CD4-positive, alpha-beta T cell treated with Interleukin-15 for 4 hours (primary cell): ENCODE results near the gene ELANE.
"Not testable (repeated sequence)": the region's sequence is repeated elsewhere in the genome, so short reads cannot be mapped to it uniquely, and the experiment has no call there.

Experiments
- DNase-seq: peaks from one replicate; pipeline ENCODE4 v3.0.0-alpha.2; 2020; ENCODE audit warnings: low spot score

The ELANE gene

GRCh38 chr19:814152-815078 is 37.7 kb upstream of the ELANE start:
- DNase-seq: no peak

- no peak for DNase-seq
Observed at GRCh38 chr19:815079-815774, 36.9 kb upstream of the ELANE start.

- DNase-seq: no peak
Observed at GRCh38 chr19:815775-816499, 36.2 kb upstream of the ELANE start.

DNA sequence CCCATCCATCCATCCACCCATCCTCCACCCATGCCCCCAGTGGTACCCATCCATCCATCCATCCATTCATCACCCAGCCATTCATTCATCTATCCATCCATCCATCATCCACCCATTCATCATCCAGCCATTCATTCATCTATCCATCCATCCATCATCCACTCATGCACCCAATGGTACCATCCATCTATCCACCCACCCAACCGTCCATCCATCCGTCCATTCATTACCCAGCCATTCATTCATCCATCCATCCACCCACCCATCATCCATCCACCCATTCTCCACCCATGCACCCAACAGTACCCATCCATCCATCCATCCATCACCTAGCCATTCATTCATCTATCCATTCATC is 35.6 kb upstream of the ELANE start:
- DNase-seq: no peak

GRCh38 chr19:820212-820611 is 31.9 kb upstream of the ELANE start:
- not testable (repeated sequence) for DNase-seq

- DNase-seq: no peak
Observed at GRCh38 chr19:821231-821824, 30.8 kb upstream of the ELANE start.

DNA sequence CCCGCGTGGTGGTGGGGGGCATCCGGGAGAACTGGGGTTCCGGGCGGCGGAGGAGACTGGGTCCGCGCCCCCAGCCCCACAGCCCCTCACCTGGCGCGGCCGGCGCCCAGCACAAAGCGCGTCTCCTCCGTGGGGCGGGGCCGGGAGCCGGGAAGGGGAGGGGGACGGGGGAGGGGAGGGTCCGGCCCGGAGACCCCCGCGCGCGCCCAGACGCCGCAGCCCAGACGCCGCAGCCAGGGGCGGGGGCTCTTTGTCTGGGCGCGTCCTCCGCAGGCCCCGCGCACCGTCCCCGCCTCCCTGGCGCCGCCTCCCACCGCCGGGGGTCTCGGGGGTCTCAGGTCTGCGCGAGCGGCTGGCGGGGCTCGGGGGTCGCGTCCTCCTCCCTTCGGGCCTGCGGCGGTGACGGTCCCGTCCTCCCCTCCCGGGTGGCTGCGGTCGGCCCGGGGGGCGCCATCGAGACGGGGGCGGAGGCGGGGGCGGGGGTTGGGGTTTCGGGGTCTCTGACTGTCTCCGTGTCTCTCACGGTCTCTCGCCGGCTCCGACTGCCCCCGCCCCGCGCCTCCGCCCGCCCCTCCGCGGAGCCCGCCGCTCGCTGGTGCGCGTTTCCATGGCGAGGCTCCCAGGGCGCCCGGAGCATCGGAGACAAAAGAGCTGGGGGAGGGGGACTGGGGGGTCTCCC is 30.1 kb upstream of the ELANE start, which contains the start of gene PLPPR3:
TSS of gene PLPPR3 (minus strand) at position 131 of the 679 bp plus-strand sequence. CDS start 396 bp downstream, outside the sequence.
- no peak for DNase-seq

GRCh38 chr19:823565-824121 is 28.5 kb upstream of the ELANE start:
- DNase-seq: no peak

- no peak for DNase-seq
Observed at GRCh38 chr19:824885-825284, 27.2 kb upstream of the ELANE start.

- no peak for DNase-seq
Observed at GRCh38 chr19:825897-826644, 26.0 kb upstream of the ELANE start.

- no peak for DNase-seq
Observed at GRCh38 chr19:827314-827709, 24.8 kb upstream of the ELANE start.

DNA sequence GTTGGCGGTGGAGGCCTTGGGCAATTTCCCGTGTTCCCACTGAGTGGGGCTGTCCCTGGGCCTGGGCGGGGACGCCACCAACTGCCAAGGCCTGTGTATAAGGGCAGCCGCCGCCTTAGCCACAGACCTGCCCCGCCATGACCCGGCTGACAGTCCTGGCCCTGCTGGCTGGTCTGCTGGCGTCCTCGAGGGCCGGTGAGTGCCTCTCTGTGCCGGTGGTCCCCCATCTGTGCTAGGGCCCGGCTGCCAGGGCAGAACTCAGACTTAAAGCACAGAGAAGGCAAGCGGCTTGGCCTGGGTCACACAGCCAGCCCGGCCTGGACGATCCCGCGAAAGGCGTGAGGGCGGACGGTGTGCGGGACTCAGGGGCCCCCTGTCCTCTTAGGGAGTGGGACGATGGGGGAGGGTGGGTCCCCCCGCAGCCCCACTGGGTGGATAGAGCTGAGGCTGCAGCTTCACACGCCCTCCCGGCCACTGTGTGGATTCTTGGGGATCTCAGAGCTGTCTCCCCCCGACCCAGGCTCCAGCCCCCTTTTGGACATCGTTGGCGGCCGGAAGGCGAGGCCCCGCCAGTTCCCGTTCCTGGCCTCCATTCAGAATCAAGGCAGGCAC is 24.3 kb upstream of the ELANE start, which contains the start of gene AZU1:
TSS of gene AZU1 (plus strand) at position 128 of the 612 bp plus-strand sequence. CDS start at position 138, 10 bp downstream.
- no peak for DNase-seq

GRCh38 chr19:829129-829758 is 22.9 kb upstream of the ELANE start:
- no peak for DNase-seq

- no peak for DNase-seq
Observed at GRCh38 chr19:831407-832369, 20.4 kb upstream of the ELANE start.

- DNase-seq: no peak
Observed at GRCh38 chr19:834216-834615, 17.9 kb upstream of the ELANE start.

DNA sequence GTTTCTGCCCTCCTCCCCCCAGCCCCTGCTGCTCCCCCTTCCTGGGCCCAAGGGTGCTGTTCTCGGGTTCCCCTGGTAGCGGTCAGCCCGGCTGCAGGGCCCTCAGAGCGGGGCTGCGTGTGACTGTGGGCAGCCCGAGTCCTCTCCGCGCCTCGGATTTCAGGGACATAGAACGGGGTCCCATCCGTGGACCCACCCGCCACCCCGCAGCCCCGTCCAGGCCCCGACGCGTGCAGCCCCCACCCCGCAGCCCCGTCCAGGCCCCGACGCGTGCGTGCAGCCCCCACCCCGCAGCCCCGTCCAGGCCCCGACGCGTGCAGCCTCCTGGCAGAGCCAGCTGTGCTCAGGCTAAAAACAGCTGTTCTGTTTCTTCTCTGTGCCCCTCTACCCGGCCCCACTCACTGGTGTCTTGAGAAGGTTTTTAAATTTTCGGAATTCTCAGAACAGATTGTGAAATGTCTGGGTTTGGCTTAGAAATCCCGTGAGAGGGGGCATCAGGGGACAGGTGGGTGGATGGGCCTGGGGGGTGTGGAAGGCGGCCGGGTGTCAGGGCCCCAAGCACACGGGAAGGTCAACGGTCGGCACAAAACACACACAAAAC is 16.8 kb upstream of the ELANE start:
- DNase-seq: no peak

GRCh38 chr19:840519-841206 is 11.4 kb upstream of the ELANE start, which contains the start of gene PRTN3:
TSS of gene PRTN3 (plus strand) at chr19:840999. CDS start at chr19:841009, 10 bp downstream.
- no peak for DNase-seq
